ENCODE results near the gene ADARB1.
A peak's percentile ranks its signal among the peaks of the same experiment; 100 is the strongest.

The ADARB1 gene

GRCh38 chr21:45259206-45259840, 184.9 kb downstream of the ADARB1 start:
- DNase-seq: peak; percentile 97

DNA sequence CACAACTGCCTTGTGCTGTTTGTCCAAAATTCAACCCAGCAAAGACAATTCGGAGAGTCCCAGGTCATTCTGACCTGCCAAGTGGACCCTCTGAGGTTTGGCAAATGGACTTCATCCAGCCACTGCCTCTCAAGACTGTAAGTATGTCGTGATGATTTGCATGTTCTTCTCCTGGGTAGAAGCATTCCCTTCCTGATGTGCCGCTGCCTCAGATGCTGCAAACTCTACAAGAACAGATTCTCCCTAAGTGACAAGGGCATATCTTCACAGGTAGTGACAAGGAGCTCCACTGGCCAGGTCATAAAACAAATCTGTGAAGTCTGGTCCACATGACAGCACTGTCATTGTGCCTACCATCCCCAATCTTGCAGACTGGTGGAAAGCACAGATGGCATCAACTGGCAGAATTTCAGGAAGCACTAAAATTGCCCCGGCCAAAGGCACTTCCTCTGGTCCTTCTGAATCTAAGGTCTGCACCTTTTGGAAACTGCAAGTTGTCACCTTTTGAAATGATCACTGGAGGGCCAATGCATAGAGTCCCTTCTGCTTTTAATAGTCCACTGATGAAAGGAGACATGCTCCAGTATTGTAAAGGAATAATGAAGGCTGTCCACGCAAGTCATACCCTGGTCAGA, 185.9 kb downstream of the ADARB1 start:
- no peak for DNase-seq

DNA sequence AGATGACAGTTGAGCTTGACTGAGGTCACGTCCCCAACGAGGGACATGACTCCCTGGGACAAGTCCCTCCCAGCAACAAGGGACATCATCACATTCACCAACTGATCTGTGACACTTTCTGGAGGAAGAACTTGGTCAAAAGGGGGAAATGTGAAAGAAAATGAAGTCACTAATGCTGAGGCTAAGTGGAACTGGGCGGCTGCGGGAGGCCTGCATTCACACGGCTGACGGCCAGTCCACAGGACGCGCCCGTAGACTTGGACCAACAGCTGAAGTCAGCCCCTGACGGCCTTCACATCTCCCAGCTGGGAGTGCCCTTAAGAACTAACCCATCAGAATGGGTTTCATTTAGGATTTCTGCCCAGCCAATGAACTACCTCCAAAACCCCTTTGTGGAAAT, 186.7 kb downstream of the ADARB1 start:
- DNase-seq: no peak

- no peak for DNase-seq
Observed at GRCh38 chr21:45262041-45262581, 187.7 kb downstream of the ADARB1 start.

DNA sequence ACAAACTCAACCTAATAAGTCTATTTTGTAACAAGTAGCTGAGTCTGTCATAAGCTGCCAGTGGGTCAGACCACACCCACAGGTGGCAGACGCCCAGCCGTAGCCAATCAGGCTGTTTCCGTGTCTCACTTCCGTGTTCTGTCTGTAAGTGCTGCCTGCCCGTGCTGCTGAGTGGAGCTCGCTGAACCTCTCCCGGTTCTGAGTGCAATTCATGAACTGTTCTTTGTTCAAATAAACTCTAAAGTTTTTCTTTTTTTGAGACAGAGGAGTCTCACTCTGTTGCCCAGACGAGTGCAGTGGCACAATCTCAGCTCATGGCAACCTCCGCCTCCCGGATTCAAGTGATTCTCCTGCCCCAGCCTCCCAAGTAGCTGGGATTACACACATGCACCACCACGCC, 188.2 kb downstream of the ADARB1 start:
- DNase-seq: no peak

DNA sequence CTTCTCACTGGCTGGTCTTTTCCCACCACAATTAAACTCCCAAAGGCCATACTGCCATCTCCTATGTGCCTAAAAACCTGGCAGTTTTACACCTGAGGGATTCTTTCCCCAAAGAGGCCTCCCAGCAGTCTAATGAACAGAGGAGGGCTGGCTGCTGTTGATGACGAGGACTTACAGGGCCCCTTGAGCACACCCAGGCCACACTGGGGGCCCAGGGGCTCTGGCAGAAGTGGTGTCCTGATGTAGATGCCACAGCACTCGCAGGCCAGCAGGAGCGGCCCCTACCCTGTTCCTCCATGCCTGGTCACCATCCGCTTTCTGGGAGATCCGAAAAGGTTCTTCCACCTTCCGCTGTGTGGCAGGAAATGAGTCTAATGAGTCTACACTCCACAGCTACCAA, 189.2 kb downstream of the ADARB1 start:
- no peak for DNase-seq

GRCh38 chr21:45264146-45264911, 189.9 kb downstream of the ADARB1 start:
- DNase-seq: no peak

- DNase-seq: no peak
Observed at GRCh38 chr21:45264912-45265515, 190.6 kb downstream of the ADARB1 start.

GRCh38 chr21:45265721-45266517, 191.5 kb downstream of the ADARB1 start:
- no peak for DNase-seq

GRCh38 chr21:45266518-45267389, 192.4 kb downstream of the ADARB1 start:
- no peak for DNase-seq

GRCh38 chr21:45267390-45267760, 193.0 kb downstream of the ADARB1 start:
- DNase-seq: no peak

DNA sequence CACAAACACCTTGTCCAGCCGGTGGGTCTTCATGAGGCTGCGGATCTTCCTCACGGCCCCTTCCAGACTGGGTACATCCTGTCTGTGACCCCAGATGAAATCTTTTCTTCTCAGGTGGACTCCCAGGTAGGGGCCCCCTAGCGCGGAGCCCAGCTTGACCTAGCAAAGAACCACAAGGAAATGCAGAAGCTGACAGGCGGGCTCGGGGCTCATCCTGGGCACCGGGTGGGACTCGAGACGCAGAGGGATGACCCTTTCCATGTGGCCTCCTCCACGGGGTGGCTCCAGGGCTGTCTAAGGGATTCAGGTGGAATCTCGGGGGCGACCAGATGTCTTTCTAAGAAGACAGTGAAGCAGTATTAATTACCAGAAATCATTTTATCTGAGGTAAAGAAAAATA, 195.5 kb downstream of the ADARB1 start:
- no peak for DNase-seq

DNA sequence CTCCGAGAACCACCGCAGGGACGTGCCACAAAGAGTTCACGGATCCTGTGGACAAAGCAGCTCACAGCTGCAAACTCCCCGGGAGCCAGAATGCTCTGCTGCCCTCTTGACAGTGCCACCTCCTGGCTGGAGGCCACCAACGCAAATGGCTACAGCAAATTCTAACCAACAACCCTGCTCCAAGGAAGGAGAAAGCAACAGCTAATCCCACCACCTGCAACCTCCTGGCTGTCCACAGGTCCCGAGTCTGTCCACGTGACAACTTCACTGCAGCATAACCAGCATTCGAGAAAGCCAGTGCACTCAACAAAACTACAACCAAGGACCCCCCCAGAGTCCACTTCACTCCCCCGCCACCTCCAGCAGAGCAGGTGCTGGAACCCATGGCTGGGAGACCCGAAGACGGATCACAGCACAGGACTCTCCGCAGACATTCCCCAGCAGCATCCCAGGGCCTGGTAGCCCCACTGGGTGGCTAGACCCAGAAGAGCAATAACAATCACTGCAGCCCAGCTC, 196.0 kb downstream of the ADARB1 start:
- no peak for DNase-seq

All from NCI-H1694 (cell line).